Stimulated activated CD4-positive, alpha-beta T cell treated with anti-CD3 and anti-CD28 coated beads, Interleukin-2, amount 100 ng/mL, for 4 hours (primary cell): ENCODE measurements around the gene AOC2.

Source experiments
- DNase-seq: peaks from one replicate; pipeline ENCODE4 v3.0.0-alpha.2; 2020; ENCODE audit warnings: low read depth

AOC2 gene

GRCh38 chr17:42844271-42844670 lies at the start of gene AOC2:
TSS of gene AOC2 (plus strand) at chr17:42844580. CDS start at chr17:42844627, 47 bp downstream.
- no peak for DNase-seq

GRCh38 chr17:42795061-42795460 lies 49.3 kb upstream of the AOC2 start:
- no peak for DNase-seq

- DNase-seq = no peak
Observed at GRCh38 chr17:42795465-42795864, 48.9 kb upstream of the AOC2 start.

- no peak for DNase-seq
Observed at GRCh38 chr17:42796066-42796758, 48.2 kb upstream of the AOC2 start.

GRCh38 chr17:42797067-42798007 lies 47.0 kb upstream of the AOC2 start:
- DNase-seq = no peak

GRCh38 chr17:42798011-42798382 lies 46.4 kb upstream of the AOC2 start:
- DNase-seq = no peak

- DNase-seq = peak; percentile 62
Observed at GRCh38 chr17:42798383-42799380, 45.7 kb upstream of the AOC2 start, which contains the start of the genes CNTD1 and COA3. TSS of gene CNTD1 (plus strand) at chr17:42798861. CDS start at chr17:42799068, 207 bp downstream. TSS of gene COA3 (minus strand) at chr17:42798704. CDS start at chr17:42798681, 23 bp downstream.

- DNase-seq = no peak
Observed at GRCh38 chr17:42803074-42803883, 41.1 kb upstream of the AOC2 start.

- DNase-seq = no peak
Observed at GRCh38 chr17:42804918-42805367, 39.4 kb upstream of the AOC2 start.

- DNase-seq = no peak
Observed at GRCh38 chr17:42806249-42806648, 38.1 kb upstream of the AOC2 start.

GRCh38 chr17:42809250-42809649 lies 35.1 kb upstream of the AOC2 start:
- no peak for DNase-seq

GRCh38 chr17:42814633-42815399 lies 29.6 kb upstream of the AOC2 start:
- no peak for DNase-seq

- DNase-seq = no peak
Observed at GRCh38 chr17:42817866-42818265, 26.5 kb upstream of the AOC2 start.

- DNase-seq = no peak
Observed at GRCh38 chr17:42818379-42818778, 26.0 kb upstream of the AOC2 start.

- DNase-seq = peak; percentile 42
Observed at GRCh38 chr17:42819939-42820535, 24.3 kb upstream of the AOC2 start.

- no peak for DNase-seq
Observed at GRCh38 chr17:42821176-42821575, 23.2 kb upstream of the AOC2 start.

- no peak for DNase-seq
Observed at GRCh38 chr17:42827472-42827871, 16.9 kb upstream of the AOC2 start.

- no peak for DNase-seq
Observed at GRCh38 chr17:42830971-42831370, 13.4 kb upstream of the AOC2 start.

- DNase-seq = no peak
Observed at GRCh38 chr17:42832213-42832933, 12.0 kb upstream of the AOC2 start.
